GM21737 (cell line): ENCODE measurements around the gene KLKB1.
"Not testable (repeated sequence)": the region's sequence is repeated elsewhere in the genome, so short reads cannot be mapped to it uniquely, and the experiment has no call there.

Source experiments
- ATAC-seq: cut with Tn5 transposase; IDR thresholded peaks from one replicate; pipeline ENCODE4 v1.9.1; 2021; ENCODE audit warnings: mild to moderate bottlenecking, moderate library complexity; ENCODE audit not compliant: unreplicated experiment

The KLKB1 gene

GRCh38 chr4:186226521-186227189, 652 bp upstream of the KLKB1 start:
- no peak for ATAC-seq

- ATAC-seq: no peak
These were observed 622 bp downstream of the KLKB1 start for GRCh38 chr4:186227744-186228513.

GRCh38 chr4:186228514-186228894, 1.2 kb downstream of the KLKB1 start:
- ATAC-seq: no peak

- ATAC-seq: no peak
These were observed 7.1 kb downstream of the KLKB1 start for GRCh38 chr4:186234367-186234766.

GRCh38 chr4:186236126-186236525, 8.8 kb downstream of the KLKB1 start:
- ATAC-seq: no peak

- no peak for ATAC-seq
These were observed 13.1 kb downstream of the KLKB1 start for GRCh38 chr4:186240452-186240847.

GRCh38 chr4:186240848-186241491, 13.7 kb downstream of the KLKB1 start:
- no peak for ATAC-seq

GRCh38 chr4:186241616-186242015, 14.3 kb downstream of the KLKB1 start:
- no peak for ATAC-seq

GRCh38 chr4:186242031-186242430, 14.7 kb downstream of the KLKB1 start:
- ATAC-seq: not testable (repeated sequence)

GRCh38 chr4:186243331-186243730, 16.0 kb downstream of the KLKB1 start:
- ATAC-seq: no peak

- no peak for ATAC-seq
These were observed 17.5 kb downstream of the KLKB1 start for GRCh38 chr4:186244835-186245234.

- ATAC-seq: not testable (repeated sequence)
These were observed 19.9 kb downstream of the KLKB1 start for GRCh38 chr4:186247062-186247752.

GRCh38 chr4:186248643-186249042, 21.3 kb downstream of the KLKB1 start:
- ATAC-seq: no peak

GRCh38 chr4:186249785-186250754, 22.8 kb downstream of the KLKB1 start:
- ATAC-seq: no peak

GRCh38 chr4:186250760-186251159, 23.5 kb downstream of the KLKB1 start:
- ATAC-seq: no peak

- no peak for ATAC-seq
These were observed 27.8 kb downstream of the KLKB1 start for GRCh38 chr4:186255122-186255521.

- ATAC-seq: no peak
These were observed 31.0 kb downstream of the KLKB1 start for GRCh38 chr4:186258216-186258811.

- no peak for ATAC-seq
These were observed 32.8 kb downstream of the KLKB1 start for GRCh38 chr4:186260117-186260503.

GRCh38 chr4:186260504-186261448, 33.5 kb downstream of the KLKB1 start:
- no peak for ATAC-seq
